ENCODE measurements around the gene DENND4A. TPM values are rescaled to one million over a fixed set of nuclear protein-coding genes. Genes with fewer than 3 reads are reported as not detected.

DENND4A gene
- total RNA-seq, 1 donor from 2014 or later: 17.5 TPM

DNA sequence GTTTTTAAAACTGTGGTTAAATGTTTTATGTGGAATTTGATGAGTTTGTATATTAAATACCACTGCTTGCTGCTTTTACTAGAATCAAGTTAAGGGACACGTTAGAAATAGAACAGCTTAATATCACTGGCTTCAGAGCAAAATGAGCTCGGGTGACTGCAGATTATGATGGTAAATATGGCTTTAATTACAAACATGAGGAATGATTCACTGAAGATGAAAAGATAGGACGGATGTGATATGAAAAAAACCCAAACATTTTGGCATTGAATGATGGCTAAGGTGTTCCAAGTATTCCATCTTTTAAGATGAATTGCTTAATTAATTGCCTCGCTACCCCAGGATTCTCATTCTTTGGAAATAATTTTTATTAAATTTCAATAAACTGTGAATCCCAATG lies 136.6 kb downstream of the DENND4A start:
- H3K27ac Mint-ChIP-seq: no peak overlapping the region
- DNase-seq (ENCODE audit: low spot score, unreplicated experiment): no peak
- no peak overlapping the region for H3K4me3 Mint-ChIP-seq (ENCODE audit: low read depth)
- no peaks in the 10 kb centered on the region for H3K4me1 Mint-ChIP-seq (ENCODE audit: low read depth)
- TF ChIP-seq, protein P1, sequence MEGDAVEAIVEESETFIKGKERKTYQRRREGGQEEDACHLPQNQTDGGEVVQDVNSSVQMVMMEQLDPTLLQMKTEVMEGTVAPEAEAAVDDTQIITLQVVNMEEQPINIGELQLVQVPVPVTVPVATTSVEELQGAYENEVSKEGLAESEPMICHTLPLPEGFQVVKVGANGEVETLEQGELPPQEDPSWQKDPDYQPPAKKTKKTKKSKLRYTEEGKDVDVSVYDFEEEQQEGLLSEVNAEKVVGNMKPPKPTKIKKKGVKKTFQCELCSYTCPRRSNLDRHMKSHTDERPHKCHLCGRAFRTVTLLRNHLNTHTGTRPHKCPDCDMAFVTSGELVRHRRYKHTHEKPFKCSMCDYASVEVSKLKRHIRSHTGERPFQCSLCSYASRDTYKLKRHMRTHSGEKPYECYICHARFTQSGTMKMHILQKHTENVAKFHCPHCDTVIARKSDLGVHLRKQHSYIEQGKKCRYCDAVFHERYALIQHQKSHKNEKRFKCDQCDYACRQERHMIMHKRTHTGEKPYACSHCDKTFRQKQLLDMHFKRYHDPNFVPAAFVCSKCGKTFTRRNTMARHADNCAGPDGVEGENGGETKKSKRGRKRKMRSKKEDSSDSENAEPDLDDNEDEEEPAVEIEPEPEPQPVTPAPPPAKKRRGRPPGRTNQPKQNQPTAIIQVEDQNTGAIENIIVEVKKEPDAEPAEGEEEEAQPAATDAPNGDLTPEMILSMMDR (IDR thresholded peaks at IDR 0.05; ENCODE audit: unreplicated experiment): no peak
- H3K36me3 Mint-ChIP-seq (ENCODE audit: insufficient read depth): no peaks in the 10 kb centered on the region
- H3K9me3 Mint-ChIP-seq (ENCODE audit: low read depth): no peaks in the 10 kb centered on the region
- H3K27me3 Mint-ChIP-seq: no peaks in the 10 kb centered on the region

DNA sequence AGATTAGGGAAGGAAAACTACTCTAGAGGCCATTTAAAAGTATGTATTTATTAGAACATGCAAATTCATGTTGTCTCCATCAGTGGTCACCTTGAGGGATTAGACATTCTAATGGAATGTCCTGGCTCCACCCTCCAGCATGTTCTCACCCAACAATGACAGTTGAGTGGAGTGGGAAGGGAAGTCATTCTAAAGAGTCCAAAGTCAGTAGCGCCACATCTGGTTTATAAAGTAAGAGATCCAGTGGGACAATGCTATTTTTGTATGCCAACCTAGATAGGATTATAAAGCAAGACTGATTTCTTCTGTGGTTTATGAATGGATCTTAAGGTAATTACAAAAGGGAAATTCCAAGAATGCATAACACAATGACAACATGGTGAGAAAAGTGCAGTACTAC lies 137.1 kb downstream of the DENND4A start:
- no peak overlapping the region for H3K4me3 Mint-ChIP-seq (ENCODE audit: low read depth)
- TF ChIP-seq, protein P1 (IDR thresholded peaks at IDR 0.05; ENCODE audit: unreplicated experiment): no peak
- H3K36me3 Mint-ChIP-seq (ENCODE audit: insufficient read depth): no peaks in the 10 kb centered on the region
- no peaks in the 10 kb centered on the region for H3K4me1 Mint-ChIP-seq (ENCODE audit: low read depth)
- H3K9me3 Mint-ChIP-seq (ENCODE audit: low read depth): no peaks in the 10 kb centered on the region
- DNase-seq (ENCODE audit: low spot score, unreplicated experiment): no peak
- no peaks in the 10 kb centered on the region for H3K27me3 Mint-ChIP-seq
- no peak overlapping the region for H3K27ac Mint-ChIP-seq

DNA sequence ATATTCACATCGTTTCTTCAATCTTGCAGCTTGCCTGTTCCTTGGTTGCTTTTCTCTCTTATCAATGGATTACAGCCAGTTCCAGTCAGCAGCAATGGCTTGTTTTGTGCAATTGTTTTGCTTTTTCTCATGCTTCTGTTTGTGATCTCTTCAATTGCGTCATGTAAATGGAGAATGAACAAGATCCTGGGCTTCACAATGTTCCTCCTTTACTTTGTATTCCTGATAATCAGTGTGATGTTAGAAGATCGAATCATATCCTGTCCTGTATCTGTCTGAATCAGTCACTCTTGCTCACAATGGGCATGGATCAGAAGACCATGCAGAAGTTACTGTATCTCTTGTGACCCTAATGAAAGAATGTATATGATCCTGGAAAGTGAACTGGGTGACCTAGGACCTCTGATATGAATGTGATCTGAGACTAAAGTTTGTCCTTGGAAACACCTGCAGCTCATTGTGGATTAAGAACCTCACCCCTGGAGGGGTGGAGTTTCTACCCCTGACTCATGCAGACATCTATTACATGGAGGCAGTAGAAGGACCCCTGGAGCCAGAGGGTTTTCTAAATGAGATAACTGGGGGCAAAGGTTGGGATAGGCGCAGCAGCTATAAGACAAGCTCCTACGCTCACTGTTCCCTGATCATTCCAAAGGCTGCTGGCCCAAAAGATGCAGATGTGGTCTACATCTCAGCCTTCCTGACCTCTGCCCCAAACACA lies 138.1 kb downstream of the DENND4A start:
- H3K27me3 Mint-ChIP-seq: no peaks in the 10 kb centered on the region
- H3K27ac Mint-ChIP-seq: no peak overlapping the region
- no peak for DNase-seq (ENCODE audit: low spot score, unreplicated experiment)
- H3K4me1 Mint-ChIP-seq (ENCODE audit: low read depth): no peaks in the 10 kb centered on the region
- TF ChIP-seq, protein P1 (IDR thresholded peaks at IDR 0.05; ENCODE audit: unreplicated experiment): no peak
- H3K4me3 Mint-ChIP-seq (ENCODE audit: low read depth): no peak overlapping the region
- H3K36me3 Mint-ChIP-seq (ENCODE audit: insufficient read depth): no peaks in the 10 kb centered on the region
- no peaks in the 10 kb centered on the region for H3K9me3 Mint-ChIP-seq (ENCODE audit: low read depth)

DNA sequence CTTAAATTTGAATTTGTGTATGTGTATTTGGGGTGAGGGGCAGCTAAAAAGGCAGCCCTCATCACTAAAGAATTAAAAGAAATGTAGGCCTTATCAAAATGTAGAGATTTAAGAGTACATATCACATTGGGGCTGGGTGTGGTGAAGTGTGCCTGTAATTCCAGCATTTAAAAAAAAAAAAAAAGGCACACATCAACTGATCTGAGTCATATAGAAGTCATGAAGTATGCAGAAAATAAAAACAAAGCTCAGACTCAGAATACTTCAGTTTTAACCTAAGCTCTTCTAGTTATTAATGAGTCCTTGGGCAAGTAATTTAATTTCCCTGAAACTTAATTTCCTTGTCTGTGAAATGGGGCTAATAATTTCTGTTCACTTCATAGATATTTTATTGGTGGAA lies 138.8 kb downstream of the DENND4A start:
- no peak overlapping the region for H3K4me3 Mint-ChIP-seq (ENCODE audit: low read depth)
- H3K9me3 Mint-ChIP-seq (ENCODE audit: low read depth): no peaks in the 10 kb centered on the region
- TF ChIP-seq, protein P1 (IDR thresholded peaks at IDR 0.05; ENCODE audit: unreplicated experiment): no peak
- no peaks in the 10 kb centered on the region for H3K27me3 Mint-ChIP-seq
- no peak overlapping the region for H3K27ac Mint-ChIP-seq
- no peaks in the 10 kb centered on the region for H3K36me3 Mint-ChIP-seq (ENCODE audit: insufficient read depth)
- no peaks in the 10 kb centered on the region for H3K4me1 Mint-ChIP-seq (ENCODE audit: low read depth)
- DNase-seq (ENCODE audit: low spot score, unreplicated experiment): no peak

DNA sequence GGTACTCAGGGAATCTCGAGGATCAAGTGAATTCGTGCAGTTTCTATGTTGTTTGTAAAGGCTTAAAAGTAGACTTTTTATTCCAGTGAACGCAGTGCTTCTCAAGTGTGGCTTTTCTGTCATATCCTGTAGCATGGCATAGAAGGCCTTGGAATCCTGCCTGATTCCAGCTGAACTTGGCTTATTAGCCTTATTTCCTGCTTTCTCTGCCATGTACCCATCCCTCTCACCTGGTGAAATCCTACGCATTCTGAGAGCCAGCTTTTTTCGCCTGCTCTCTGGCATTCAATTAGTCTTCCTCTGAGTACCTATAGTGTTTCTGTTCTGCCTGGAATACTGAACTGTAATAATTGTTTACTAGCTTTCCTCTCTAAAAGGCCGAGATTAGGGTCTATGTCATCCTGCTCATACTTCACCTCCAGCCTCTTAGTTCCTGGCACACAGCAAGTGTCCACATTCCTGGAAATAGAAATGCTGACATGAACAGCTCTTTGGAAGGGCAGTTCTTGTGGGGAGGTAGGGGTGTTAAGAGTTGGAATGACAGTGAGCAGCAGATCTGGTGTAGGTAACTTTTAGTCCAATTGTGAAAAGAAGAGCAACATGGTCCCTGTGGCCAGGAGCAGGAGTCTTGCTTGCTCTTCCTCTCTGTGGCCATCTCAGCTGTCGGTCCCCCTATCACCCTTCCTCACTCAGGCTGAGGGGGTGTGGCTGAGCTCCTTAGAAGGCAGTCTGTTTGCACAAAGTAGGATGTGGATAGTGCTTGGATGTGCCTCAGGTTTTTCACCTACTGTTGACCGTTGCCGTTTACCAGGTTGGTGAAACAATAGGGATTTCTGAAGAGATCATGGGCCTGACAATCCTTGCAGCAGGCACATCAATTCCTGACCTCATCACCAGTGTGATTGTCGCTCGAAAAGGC lies 140.0 kb downstream of the DENND4A start:
- H3K4me3 Mint-ChIP-seq (ENCODE audit: low read depth): no peak overlapping the region
- DNase-seq (ENCODE audit: low spot score, unreplicated experiment): no peak
- no peaks in the 10 kb centered on the region for H3K36me3 Mint-ChIP-seq (ENCODE audit: insufficient read depth)
- H3K9me3 Mint-ChIP-seq (ENCODE audit: low read depth): no peaks in the 10 kb centered on the region
- TF ChIP-seq, protein P1 (IDR thresholded peaks at IDR 0.05; ENCODE audit: unreplicated experiment): no peak
- H3K27me3 Mint-ChIP-seq: no peaks in the 10 kb centered on the region
- H3K27ac Mint-ChIP-seq: no peak overlapping the region
- no peaks in the 10 kb centered on the region for H3K4me1 Mint-ChIP-seq (ENCODE audit: low read depth)
